GM10847 (cell line): ENCODE results near the gene KIF9.

Experiments
- POLR2A ChIP-seq: IDR thresholded peaks from 2 replicates; pipeline ENCODE4 v1.6.1; 2011; ENCODE audit not compliant: insufficient read length; ENCODE audit errors: extremely low read depth

Gene KIF9

GRCh38 chr3:47238017-47238416 lies 44.6 kb downstream of the KIF9 start:
- no peak for TF ChIP-seq POLR2A

- no peak for TF ChIP-seq POLR2A
Measured at GRCh38 chr3:47228088-47228487, 54.5 kb downstream of the KIF9 start.

GRCh38 chr3:47227678-47228077 lies 54.9 kb downstream of the KIF9 start:
- TF ChIP-seq POLR2A, result no peak

- no peak for TF ChIP-seq POLR2A
Measured at GRCh38 chr3:47225310-47225906, 57.2 kb downstream of the KIF9 start.

GRCh38 chr3:47223755-47224154 lies 58.8 kb downstream of the KIF9 start:
- no peak for TF ChIP-seq POLR2A

- no peak for TF ChIP-seq POLR2A
Measured at GRCh38 chr3:47221798-47222197, 60.8 kb downstream of the KIF9 start.

GRCh38 chr3:47210863-47211405 lies 71.7 kb downstream of the KIF9 start:
- TF ChIP-seq POLR2A, result no peak

- TF ChIP-seq POLR2A, result no peak
Measured at GRCh38 chr3:47204875-47205274, 77.7 kb downstream of the KIF9 start.

- no peak for TF ChIP-seq POLR2A
Measured at GRCh38 chr3:47202542-47202941, 80.1 kb downstream of the KIF9 start.

- no peak for TF ChIP-seq POLR2A
Measured at GRCh38 chr3:47197287-47197686, 85.3 kb downstream of the KIF9 start.

- TF ChIP-seq POLR2A, result no peak
Measured at GRCh38 chr3:47194994-47195393, 87.6 kb downstream of the KIF9 start.

GRCh38 chr3:47193871-47194859 lies 88.4 kb downstream of the KIF9 start:
- TF ChIP-seq POLR2A, result no peak

- TF ChIP-seq POLR2A, result no peak
Measured at GRCh38 chr3:47186285-47186684, 96.3 kb downstream of the KIF9 start.
